BE2C (cell line): ENCODE data around the gene HS6ST1.

Experiments used
- DNase-seq: peaks from one replicate; pipeline ENCODE4 v3.0.0-alpha.2; 2020
- H3K27me3 ChIP-seq: fragments of 250-450 bp; sonication (Bioruptor Pico); 2 replicates; pipeline ENCODE4 v1.5.1; 2020; ENCODE audit warnings: mild to moderate bottlenecking
- H3K36me3 ChIP-seq: fragments of 250-450 bp; sonication (Bioruptor Pico); 2 replicates; pipeline ENCODE4 v1.5.1; 2020; ENCODE audit warnings: mild to moderate bottlenecking
- H3K4me1 ChIP-seq: fragments of 250-450 bp; sonication (Bioruptor Pico); 2 replicates; pipeline ENCODE4 v1.5.1; 2020
- H3K4me3 ChIP-seq: 2 replicates; pipeline ENCODE4 v1.5.1; 2011; ENCODE audit warnings: low read depth, low read length
- H3K9me3 ChIP-seq: fragments of 250-450 bp; sonication (Bioruptor Pico); 2 replicates; pipeline ENCODE4 v1.5.1; 2020
- CTCF ChIP-seq: IDR thresholded peaks from 2 replicates; pipeline ENCODE4 v1.5.1; 2012; ENCODE audit warnings: mild to moderate bottlenecking, low read depth, low read length

The HS6ST1 gene

GRCh38 chr2:128330583-128330982 is 11.9 kb upstream of the HS6ST1 start:
- H3K9me3 ChIP-seq: no peaks in the 10 kb centered on the region
- H3K36me3 ChIP-seq: no peaks in the 10 kb centered on the region
- DNase-seq: no peak
- no peaks in the 10 kb centered on the region for H3K4me1 ChIP-seq
- H3K27me3 ChIP-seq: no peaks in the 10 kb centered on the region
- no peak for TF ChIP-seq CTCF
- no peak overlapping the region for H3K4me3 ChIP-seq

DNA sequence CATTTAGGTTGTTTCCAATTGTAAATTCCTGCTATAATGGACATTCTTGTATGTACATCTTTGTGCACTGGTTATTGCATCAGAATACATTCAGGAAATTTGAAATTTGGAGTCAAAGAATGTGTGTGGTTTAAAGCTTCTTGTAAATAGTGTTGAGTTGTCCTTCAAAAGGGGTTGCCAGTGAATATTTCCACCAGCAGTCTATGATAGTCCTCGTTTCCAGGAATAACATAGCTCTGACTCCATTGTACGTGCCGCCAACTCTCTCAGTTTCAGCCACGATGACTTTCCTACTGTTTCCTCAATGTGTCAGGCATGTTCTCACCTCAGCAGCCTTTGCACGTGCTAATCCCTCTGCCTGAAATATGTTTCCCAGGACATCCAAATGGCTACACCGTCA is 10.9 kb upstream of the HS6ST1 start:
- DNase-seq: no peak
- no peak for TF ChIP-seq CTCF
- no peaks in the 10 kb centered on the region for H3K27me3 ChIP-seq

GRCh38 chr2:128327180-128327964 is 8.7 kb upstream of the HS6ST1 start:
- H3K4me1 ChIP-seq: peaks cover 3% of the 10 kb centered on the region
- no peaks in the 10 kb centered on the region for H3K27me3 ChIP-seq
- no peak for DNase-seq
- no peaks in the 10 kb centered on the region for H3K9me3 ChIP-seq
- H3K4me3 ChIP-seq: no peak overlapping the region
- TF ChIP-seq CTCF: no peak
- H3K36me3 ChIP-seq: no peaks in the 10 kb centered on the region

More for the DNA sequence above, 10.9 kb upstream of the HS6ST1 start:
- Histone ChIP-seq H3K36me3 (no peaks in the 10 kb centered on the region), H3K4me1 (no peaks in the 10 kb centered on the region), H3K9me3 (no peaks in the 10 kb centered on the region), H3K4me3 (no peak overlapping the region)

GRCh38 chr2:128326346-128326745 is 7.7 kb upstream of the HS6ST1 start:
- Histone ChIP-seq H3K4me1 (peaks cover 3% of the 10 kb centered on the region), H3K4me3 (no peak overlapping the region), H3K9me3 (no peaks in the 10 kb centered on the region), H3K27me3 (no peaks in the 10 kb centered on the region), H3K36me3 (no peaks in the 10 kb centered on the region)
- no peak for DNase-seq
- no peak for TF ChIP-seq CTCF

DNA sequence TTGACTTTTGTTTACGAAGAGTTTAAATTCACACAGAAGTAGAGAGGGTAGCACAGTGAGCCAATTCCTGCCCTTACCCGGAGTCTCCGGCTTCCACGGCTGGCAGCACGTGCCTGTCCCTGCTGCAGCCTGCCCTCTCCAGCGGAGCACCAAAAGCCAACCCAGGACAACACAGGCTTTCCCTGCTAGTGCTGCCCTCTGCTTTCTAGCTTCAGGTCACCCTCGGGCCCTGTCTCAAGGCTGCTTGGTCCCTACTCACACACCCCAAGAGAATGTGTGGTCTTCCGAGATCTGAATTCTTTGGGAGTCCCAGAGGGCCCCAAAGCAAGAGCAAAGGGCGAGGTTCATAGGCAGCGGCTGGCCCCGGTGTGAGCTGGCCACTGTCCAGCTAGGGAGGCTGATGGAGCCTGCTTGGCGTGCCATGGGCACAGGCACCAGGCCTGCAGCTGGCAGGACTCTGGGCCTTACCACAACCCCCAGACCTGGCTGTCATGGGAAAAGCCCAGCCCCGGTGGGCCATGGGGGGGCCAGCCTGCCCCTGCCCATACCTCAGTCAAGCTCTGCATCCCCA is 7.0 kb upstream of the HS6ST1 start:
- no peak overlapping the region for H3K4me3 ChIP-seq
- no peak for DNase-seq
- no peaks in the 10 kb centered on the region for H3K36me3 ChIP-seq
- H3K4me1 ChIP-seq: peaks cover 3% of the 10 kb centered on the region
- H3K9me3 ChIP-seq: no peaks in the 10 kb centered on the region
- no peaks in the 10 kb centered on the region for H3K27me3 ChIP-seq
- no peak for TF ChIP-seq CTCF

- Histone ChIP-seq H3K4me1 (peaks cover 3% of the 10 kb centered on the region), H3K36me3 (no peaks in the 10 kb centered on the region), H3K4me3 (no peak overlapping the region), H3K9me3 (no peaks in the 10 kb centered on the region), H3K27me3 (no peaks in the 10 kb centered on the region)
- DNase-seq: no peak
- TF ChIP-seq CTCF: no peak
Observed at GRCh38 chr2:128324897-128325410, 6.3 kb upstream of the HS6ST1 start.
